HG03060 (cell line): ENCODE data around the gene OLFM2.
"Not testable (repeated sequence)": the region's sequence is repeated elsewhere in the genome, so short reads cannot be mapped to it uniquely, and the experiment has no call there.

Experiments used
- ATAC-seq: cut with Tn5 transposase; IDR thresholded peaks from one replicate; pipeline ENCODE4 v1.9.1; 2021; ENCODE audit warnings: low read depth, moderate number of reproducible peaks; ENCODE audit not compliant: unreplicated experiment

Gene OLFM2

GRCh38 chr19:9945319-9945966, 9.1 kb upstream of the OLFM2 start:
- no peak for ATAC-seq

DNA sequence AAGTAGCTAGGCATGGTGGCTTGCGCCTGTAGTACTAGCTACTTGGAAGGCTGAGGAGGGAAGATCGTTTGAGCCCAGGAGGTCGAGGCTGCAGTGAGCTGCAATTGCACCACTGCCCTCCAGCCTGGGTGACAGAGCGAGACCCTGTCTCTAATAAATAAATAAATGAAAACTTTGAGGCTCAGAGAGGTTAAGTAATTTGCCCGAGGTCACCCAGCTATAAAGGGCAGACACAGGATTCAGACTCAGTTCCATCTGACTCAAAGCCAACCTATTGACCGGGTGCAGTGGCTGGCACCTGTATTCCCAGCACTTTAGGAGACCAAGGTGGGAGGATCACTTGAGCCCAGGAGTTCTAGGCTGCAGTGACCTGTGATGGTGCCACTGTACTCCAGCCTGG, 7.4 kb upstream of the OLFM2 start:
- ATAC-seq = no peak

- ATAC-seq = no peak
These were observed 5.4 kb upstream of the OLFM2 start for GRCh38 chr19:9941671-9942070.

DNA sequence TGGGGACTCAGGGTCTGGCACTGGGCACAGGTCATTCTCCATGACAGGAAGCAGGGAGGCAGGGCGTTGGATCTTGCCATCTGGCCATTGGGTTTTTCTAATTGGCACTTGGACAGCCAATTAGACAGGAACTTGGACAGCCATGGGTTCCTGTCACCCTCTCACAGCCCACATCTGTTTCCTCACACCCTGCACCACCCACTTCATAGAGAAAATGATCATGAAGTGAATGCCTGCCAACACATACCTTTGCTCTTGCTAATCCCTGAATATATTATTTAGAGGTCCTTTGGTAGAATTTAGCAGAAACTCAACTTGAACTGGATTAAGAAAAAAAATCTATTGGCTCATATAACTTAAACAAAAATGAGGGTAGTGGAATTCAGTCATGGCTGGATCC, 4.9 kb upstream of the OLFM2 start:
- no peak for ATAC-seq

- ATAC-seq = no peak
These were observed 4.5 kb upstream of the OLFM2 start for GRCh38 chr19:9940778-9941177.

DNA sequence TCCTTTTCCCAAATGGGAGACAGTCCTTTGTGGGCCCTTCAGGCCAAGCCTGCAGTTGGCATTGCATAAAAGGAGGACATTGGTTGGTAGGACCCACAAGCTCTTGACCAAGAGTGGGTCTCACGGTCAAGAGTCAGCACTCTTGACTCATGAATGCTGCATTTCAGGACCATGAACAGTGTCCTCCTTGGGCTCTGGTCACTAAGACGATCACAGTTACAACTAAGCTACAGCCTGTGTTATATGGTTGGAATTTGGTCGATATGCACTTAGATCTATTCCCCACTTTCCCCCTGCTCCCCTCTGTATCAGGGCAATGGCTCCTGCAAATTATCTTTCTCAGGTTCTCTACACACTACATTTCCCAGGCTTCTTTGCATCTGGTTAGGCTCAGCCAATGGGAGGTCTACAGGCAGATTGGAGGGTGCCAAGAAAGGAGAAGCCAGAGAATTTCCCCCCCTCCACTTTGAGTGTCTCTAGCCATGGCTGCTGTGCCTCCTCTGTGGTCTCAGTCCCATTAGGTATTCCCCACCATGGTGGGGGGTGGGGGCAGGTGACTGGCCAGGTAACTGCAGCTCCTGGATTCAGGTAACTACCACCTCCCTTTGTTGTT, 3.1 kb upstream of the OLFM2 start:
- ATAC-seq = no peak

DNA sequence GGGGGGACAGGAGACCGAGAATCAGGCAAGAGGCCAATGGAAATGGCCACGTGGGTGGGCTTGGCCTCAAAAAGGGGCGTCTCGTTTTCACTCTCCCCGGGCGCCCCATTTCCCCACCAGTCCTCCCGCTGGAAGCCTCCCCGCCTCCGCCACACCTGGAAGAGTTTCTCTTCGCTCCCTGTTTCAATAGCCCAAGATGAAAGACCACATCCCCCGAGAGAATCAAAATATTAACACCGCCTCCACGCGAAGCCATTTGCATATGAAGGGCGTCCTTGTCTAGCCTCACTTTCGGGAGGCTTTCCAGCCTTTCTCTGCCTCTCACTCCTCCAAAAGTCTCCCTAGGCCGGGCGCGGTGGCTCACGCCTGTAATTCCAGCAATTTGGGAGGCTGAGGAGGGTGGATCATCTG, 691 bp upstream of the OLFM2 start:
- no peak for ATAC-seq

- ATAC-seq = no peak
These were observed 599 bp downstream of the OLFM2 start for GRCh38 chr19:9935506-9936325.

DNA sequence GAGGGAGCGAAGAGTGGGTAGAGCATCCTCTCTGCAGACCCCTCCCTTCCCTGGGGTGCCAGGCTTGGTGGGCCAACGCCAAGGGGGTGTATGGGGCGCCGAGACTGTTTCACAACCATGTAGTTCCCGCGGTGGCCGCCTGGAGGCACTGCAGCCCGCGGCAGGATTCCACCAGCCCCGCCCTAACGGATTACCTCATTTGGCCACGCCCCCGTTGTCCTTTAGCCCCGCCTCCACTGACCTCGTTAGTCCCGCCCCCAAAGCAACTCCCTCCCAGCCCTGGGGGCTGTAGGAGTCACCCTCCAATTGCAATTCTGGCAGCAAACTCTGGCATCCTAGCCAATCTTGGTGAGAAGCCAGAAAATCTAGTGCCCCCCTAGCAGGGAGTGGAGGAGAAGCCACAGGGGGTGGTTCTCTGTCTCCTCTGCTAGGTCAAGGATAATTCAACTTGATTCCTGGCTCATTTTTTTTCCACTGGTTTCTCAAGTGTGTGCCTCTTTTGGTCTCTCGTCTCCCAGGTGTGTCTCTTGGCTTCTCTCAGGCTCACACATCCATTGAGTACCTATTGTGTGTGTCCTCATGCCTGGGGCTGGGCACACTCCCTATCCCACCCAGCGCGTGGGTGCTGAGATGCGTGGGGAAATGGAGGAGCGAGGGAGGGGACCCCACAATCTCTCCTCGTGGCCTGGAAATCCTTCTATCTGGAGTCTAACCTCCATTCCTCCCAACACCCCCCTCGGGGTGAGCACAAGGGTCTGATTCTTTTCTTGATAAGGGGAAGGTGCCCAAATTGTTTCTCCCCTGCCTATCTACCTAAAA, 2.0 kb downstream of the OLFM2 start:
- no peak for ATAC-seq

GRCh38 chr19:9932835-9933234, 3.5 kb downstream of the OLFM2 start:
- no peak for ATAC-seq

GRCh38 chr19:9931629-9932028, 4.7 kb downstream of the OLFM2 start:
- no peak for ATAC-seq

GRCh38 chr19:9923440-9923839, 12.9 kb downstream of the OLFM2 start:
- ATAC-seq = no peak

DNA sequence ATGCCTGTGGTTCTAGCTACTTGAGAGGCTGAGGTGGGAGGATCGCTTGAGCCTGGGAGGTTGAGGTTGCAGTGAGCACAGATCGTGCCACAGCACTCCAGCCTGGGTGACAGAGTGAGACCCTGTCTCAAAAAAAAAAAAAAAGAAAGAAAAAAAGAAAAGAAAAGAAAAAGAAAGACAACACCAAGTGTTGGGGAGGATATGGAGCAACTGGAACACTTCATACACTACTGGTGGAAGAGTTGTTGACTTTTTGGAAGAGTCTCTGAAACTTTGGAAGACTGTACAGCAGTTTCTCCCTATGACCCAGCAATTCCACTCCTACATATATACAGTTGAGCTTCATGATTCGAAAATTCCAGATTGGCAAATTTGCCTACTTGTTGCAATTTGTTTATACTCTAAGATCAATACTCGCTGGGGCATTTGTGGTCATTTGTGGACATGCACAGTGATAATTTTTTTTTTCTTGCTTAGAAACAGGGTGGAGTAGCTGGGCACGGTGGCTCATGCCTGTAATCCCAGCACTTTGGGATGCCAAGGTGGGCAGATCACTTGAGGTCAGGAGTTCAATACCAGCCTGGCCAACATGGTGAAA, 13.4 kb downstream of the OLFM2 start:
- ATAC-seq = not testable (repeated sequence)

GRCh38 chr19:9917321-9917720, 19.0 kb downstream of the OLFM2 start:
- no peak for ATAC-seq

DNA sequence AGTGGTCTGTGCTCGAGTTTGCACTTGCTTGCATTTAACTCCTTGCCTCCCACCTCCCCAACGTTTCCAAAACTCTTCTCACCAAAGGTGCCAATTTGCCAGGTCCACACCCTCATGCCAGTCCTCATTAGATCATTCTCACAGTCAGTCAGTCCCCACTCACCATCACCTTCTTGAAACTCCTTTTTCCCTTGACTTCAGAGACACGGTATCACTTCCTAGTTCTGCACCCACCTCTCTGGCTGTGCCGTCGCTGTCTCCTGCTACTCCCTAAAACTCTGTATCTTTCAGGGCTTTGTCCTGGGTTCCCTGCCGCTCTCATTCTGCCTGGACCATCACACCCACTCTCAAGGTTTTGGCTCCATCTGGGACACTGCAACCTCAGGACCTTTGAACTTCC, 19.6 kb downstream of the OLFM2 start:
- no peak for ATAC-seq

- ATAC-seq = no peak
These were observed 21.8 kb downstream of the OLFM2 start for GRCh38 chr19:9914315-9915207.

- ATAC-seq = no peak
These were observed 22.4 kb downstream of the OLFM2 start for GRCh38 chr19:9914001-9914314.

DNA sequence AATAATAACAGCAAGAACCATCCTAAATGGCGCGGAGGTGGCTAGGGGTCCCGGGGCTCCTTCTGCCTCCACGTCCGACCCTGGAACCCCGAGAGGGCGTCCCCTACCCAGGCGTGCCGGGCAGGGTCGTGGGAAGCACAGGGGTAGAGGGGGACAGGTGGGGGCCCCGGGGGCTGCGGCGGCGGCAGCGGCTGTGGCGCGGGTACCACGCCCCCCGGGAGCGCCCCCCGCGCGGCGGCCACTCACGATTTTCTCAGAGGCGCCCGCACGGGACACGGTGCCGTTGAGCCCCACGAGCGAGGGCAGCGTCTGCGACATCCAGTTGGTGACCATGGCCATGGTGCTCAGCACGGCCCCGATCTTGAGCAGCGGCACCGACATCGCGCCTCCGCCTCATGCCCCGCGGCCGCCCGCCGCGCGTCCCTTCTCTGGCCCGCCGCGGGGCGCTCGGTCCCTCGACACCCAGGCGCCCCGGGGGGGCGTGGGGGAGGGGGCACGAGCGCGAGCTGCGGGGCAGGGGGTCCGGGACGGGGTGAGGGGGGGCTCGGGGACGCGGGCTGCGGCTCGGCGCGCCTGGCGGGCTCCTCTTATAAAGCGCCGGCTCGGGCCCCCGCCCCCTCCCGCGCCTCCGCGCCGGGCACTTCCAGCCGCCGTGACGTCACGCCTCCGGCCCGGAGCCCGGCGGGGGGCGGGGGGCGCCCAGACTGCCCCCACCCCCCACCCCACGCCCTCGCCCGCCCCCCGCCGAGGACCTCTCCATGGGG, 22.9 kb downstream of the OLFM2 start:
- ATAC-seq = no peak
